Ecto neural progenitor cell (in vitro differentiated cells): ENCODE measurements around the gene BAG3.

ENCODE experiments used
- DNase-seq: peaks from one replicate; pipeline ENCODE4 v3.0.0-alpha.2; 2018; ENCODE audit warnings: low spot score

BAG3 gene

GRCh38 chr10:119667562-119668328, 16.6 kb downstream of the BAG3 start:
- DNase-seq = peak; percentile 62

GRCh38 chr10:119668461-119668860, 17.3 kb downstream of the BAG3 start:
- no peak for DNase-seq

GRCh38 chr10:119669331-119669730, 18.2 kb downstream of the BAG3 start:
- no peak for DNase-seq

GRCh38 chr10:119669975-119670640, 18.9 kb downstream of the BAG3 start:
- DNase-seq = no peak

- DNase-seq = no peak
Measured at GRCh38 chr10:119670717-119671116, 19.5 kb downstream of the BAG3 start.

- no peak for DNase-seq
Measured at GRCh38 chr10:119671381-119671780, 20.2 kb downstream of the BAG3 start.

GRCh38 chr10:119672291-119672690, 21.1 kb downstream of the BAG3 start:
- DNase-seq = no peak

GRCh38 chr10:119673271-119673670, 22.1 kb downstream of the BAG3 start:
- no peak for DNase-seq

GRCh38 chr10:119675483-119676170, 24.4 kb downstream of the BAG3 start:
- DNase-seq = no peak

- DNase-seq = no peak
Measured at GRCh38 chr10:119677126-119677525, 25.9 kb downstream of the BAG3 start.

- no peak for DNase-seq
Measured at GRCh38 chr10:119677904-119678755, 26.9 kb downstream of the BAG3 start.

- no peak for DNase-seq
Measured at GRCh38 chr10:119679480-119679829, 28.3 kb downstream of the BAG3 start.

GRCh38 chr10:119680050-119680449, 28.9 kb downstream of the BAG3 start:
- DNase-seq = no peak

GRCh38 chr10:119680650-119681081, 29.5 kb downstream of the BAG3 start:
- DNase-seq = no peak

- peak; percentile 81 for DNase-seq
Measured at GRCh38 chr10:119686465-119687191, 35.4 kb downstream of the BAG3 start.

GRCh38 chr10:119687192-119688032, 36.2 kb downstream of the BAG3 start:
- peak; percentile 75 for DNase-seq

- no peak for DNase-seq
Measured at GRCh38 chr10:119688033-119688508, 36.9 kb downstream of the BAG3 start.

GRCh38 chr10:119689016-119689580, 37.9 kb downstream of the BAG3 start:
- DNase-seq = no peak

GRCh38 chr10:119691726-119692125, 40.5 kb downstream of the BAG3 start:
- DNase-seq = no peak
